Forelimb muscle (tissue), 1 donor: ENCODE results near the gene TRAF2. TPM values are rescaled to one million over a fixed set of nuclear protein-coding genes. Genes with fewer than 3 reads are reported as not detected.
"Not testable (repeated sequence)": the region's sequence is repeated elsewhere in the genome, so short reads cannot be mapped to it uniquely, and the experiment has no call there.

Experiments used
- DNase-seq: peaks from one replicate; pipeline ENCODE4 v3.0.0-alpha.2; 2013; ENCODE audit warnings: low read depth
- polyA plus RNA-seq: library from polyadenylated mRNA; unstranded; fragments of 120-200 nt; gene quantifications from one replicate; pipeline ENCODE4 v1.2.1, GENCODE V29; 2013; ENCODE audit not compliant: insufficient read length

The TRAF2 gene
- polyA plus RNA-seq, 1 donor = 11.0 TPM

- no peak for DNase-seq
These were observed 4.0 kb upstream of the TRAF2 start for GRCh38 chr9:136882109-136882946.

GRCh38 chr9:136882947-136883283 is 3.4 kb upstream of the TRAF2 start:
- not testable (repeated sequence) for DNase-seq

- not testable (repeated sequence) for DNase-seq
These were observed 2.6 kb upstream of the TRAF2 start for GRCh38 chr9:136883670-136884069.

- DNase-seq = no peak
These were observed 588 bp downstream of the TRAF2 start for GRCh38 chr9:136886610-136887597.

GRCh38 chr9:136888454-136888853 is 2.1 kb downstream of the TRAF2 start:
- no peak for DNase-seq

- DNase-seq = no peak
These were observed 3.5 kb downstream of the TRAF2 start for GRCh38 chr9:136889858-136890257.

- DNase-seq = no peak
These were observed 4.3 kb downstream of the TRAF2 start for GRCh38 chr9:136890661-136891060.

GRCh38 chr9:136896027-136896426 is 9.7 kb downstream of the TRAF2 start:
- DNase-seq = no peak

GRCh38 chr9:136898483-136899100 is 12.3 kb downstream of the TRAF2 start:
- DNase-seq = no peak

GRCh38 chr9:136899196-136899595 is 12.9 kb downstream of the TRAF2 start:
- no peak for DNase-seq

GRCh38 chr9:136900556-136900955 is 14.2 kb downstream of the TRAF2 start:
- DNase-seq = no peak

GRCh38 chr9:136900988-136901515 is 14.7 kb downstream of the TRAF2 start:
- no peak for DNase-seq

GRCh38 chr9:136901516-136902258 is 15.4 kb downstream of the TRAF2 start:
- DNase-seq = no peak

GRCh38 chr9:136902259-136902821 is 16.0 kb downstream of the TRAF2 start:
- no peak for DNase-seq

- DNase-seq = no peak
These were observed 16.8 kb downstream of the TRAF2 start for GRCh38 chr9:136903041-136903554.

GRCh38 chr9:136906266-136906665 is 19.9 kb downstream of the TRAF2 start:
- no peak for DNase-seq

- DNase-seq = no peak
These were observed 20.9 kb downstream of the TRAF2 start for GRCh38 chr9:136907011-136907914.

GRCh38 chr9:136910197-136910900 is 24.0 kb downstream of the TRAF2 start:
- DNase-seq = no peak

- DNase-seq = no peak
These were observed 24.6 kb downstream of the TRAF2 start for GRCh38 chr9:136910901-136911245.
